ENCODE measurements around the gene ITLN2. TPM values are rescaled to one million over a fixed set of nuclear protein-coding genes. Genes with fewer than 3 reads are reported as not detected.
"Not testable (repeated sequence)": the region's sequence is repeated elsewhere in the genome, so short reads cannot be mapped to it uniquely, and the experiment has no call there.

The ITLN2 gene
- total RNA-seq, 4 donors from 2014 or later: not detected

DNA sequence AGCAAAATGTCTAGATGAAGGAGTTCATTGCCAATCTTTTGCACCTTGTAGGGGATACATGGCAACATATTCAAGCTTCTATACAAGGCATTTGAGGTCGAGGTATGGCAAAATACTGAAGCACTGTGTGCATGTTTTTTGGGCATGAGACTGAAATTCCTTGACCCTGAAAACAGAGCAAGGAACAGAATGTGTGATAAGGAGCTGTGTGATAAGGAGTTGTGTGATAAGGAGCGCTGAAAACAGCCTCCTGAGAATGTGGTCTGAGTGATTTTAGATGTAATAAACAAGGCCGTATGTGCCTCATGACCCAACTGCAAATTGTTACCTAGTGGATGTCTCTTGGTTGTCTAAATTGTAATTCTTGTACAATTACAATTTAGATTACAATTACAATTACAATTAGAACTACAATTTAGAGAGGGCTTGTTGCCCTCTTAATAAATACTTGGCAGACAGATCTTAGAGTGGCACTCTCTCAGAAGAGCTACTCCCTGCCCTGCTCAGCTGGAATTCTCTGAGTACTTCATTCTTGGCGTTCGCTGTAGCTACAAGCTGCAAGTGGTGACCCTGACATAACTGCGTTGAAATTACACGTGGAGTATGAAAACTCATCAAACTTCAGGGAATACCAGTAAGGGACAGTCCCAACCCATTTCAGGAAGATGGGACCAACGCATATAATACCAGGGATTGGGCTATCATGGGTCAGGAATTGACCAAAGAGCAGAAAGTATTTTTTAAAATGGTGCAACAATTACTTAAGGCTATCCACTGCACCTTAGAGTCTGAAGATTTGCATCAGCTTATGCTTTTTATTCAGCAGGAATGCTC is 49.6 kb downstream of the ITLN2 start:
- Histone ChIP-seq H3K36me3 (no peaks in the 10 kb centered on the region), H3K4me1 (no peaks in the 10 kb centered on the region), H3K27ac (no peak overlapping the region), H3K9me3 (no peaks in the 10 kb centered on the region), H3K4me3 (no peak overlapping the region), H3K27me3 (no peaks in the 10 kb centered on the region)
- WGBS, 2 donors: 67 to 78% methylated on average over 8 of the region's 8 CpGs
- no peak for DNase-seq
- TF ChIP-seq, protein P1, sequence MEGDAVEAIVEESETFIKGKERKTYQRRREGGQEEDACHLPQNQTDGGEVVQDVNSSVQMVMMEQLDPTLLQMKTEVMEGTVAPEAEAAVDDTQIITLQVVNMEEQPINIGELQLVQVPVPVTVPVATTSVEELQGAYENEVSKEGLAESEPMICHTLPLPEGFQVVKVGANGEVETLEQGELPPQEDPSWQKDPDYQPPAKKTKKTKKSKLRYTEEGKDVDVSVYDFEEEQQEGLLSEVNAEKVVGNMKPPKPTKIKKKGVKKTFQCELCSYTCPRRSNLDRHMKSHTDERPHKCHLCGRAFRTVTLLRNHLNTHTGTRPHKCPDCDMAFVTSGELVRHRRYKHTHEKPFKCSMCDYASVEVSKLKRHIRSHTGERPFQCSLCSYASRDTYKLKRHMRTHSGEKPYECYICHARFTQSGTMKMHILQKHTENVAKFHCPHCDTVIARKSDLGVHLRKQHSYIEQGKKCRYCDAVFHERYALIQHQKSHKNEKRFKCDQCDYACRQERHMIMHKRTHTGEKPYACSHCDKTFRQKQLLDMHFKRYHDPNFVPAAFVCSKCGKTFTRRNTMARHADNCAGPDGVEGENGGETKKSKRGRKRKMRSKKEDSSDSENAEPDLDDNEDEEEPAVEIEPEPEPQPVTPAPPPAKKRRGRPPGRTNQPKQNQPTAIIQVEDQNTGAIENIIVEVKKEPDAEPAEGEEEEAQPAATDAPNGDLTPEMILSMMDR (IDR thresholded peaks at IDR 0.05): no peak
- no peak for TF ChIP-seq POLR2A (IDR thresholded peaks at IDR 0.05)
- intact Hi-C loops (cut with DNase I): no loop called here

DNA sequence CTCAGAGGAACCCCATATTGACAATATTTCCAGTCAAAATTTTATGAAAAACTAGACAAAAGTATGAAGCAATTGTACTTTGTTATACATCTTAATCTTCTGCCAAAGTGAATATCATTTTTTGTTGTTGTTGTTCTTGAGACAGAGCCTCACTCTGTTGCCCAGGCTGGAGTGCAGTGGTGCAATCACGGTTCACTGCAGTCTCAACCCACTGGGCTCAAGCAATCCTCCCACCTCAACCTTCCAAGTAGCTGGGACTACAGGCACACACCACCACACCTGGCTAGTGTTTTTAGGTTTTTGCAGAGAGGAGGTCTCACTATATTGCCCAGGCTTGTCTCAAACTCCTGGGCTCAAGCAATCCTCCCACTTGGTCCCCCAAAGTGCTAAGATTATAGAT is 52.4 kb downstream of the ITLN2 start:
- DNase-seq; H3K4me1 ChIP-seq; H3K27me3 ChIP-seq; H3K4me3 ChIP-seq; H3K36me3 ChIP-seq; H3K9me3 ChIP-seq; H3K27ac ChIP-seq; intact Hi-C loops (cut with DNase I): not testable (repeated sequence)
- 60 to 87% methylated on average over 1 of the region's 1 CpG for WGBS, 2 donors

DNA sequence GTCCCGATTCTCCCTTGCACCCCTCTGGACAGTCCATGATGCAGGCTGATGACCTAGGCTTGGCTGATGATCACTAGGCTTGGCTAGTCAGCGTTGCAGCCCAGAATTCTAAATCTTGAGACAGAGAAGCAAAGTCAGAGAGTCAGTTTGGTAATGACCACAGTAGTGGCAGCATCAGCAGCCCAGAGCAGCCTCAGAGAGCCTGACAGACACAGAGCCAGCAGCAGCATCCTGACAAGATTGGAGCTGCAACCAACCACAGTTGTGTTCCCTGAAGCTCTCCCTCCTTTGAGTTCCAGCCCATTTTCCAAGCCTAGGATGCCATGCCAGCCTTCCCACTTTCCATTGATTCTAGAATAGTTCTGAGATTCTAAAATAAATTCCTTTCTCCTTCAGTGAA is 52.8 kb downstream of the ITLN2 start:
- no peak overlapping the region for H3K4me3 ChIP-seq
- H3K27ac ChIP-seq: no peak overlapping the region
- no peaks in the 10 kb centered on the region for H3K27me3 ChIP-seq
- no peaks in the 10 kb centered on the region for H3K4me1 ChIP-seq
- no peak for DNase-seq
- TF ChIP-seq, protein P1 (IDR thresholded peaks at IDR 0.05): no peak
- TF ChIP-seq POLR2A (IDR thresholded peaks at IDR 0.05): no peak
- WGBS, 2 donors: 71 to 100% methylated on average over 1 of the region's 2 CpGs
- intact Hi-C loops (cut with DNase I): no loop called here
- no peaks in the 10 kb centered on the region for H3K9me3 ChIP-seq
- no peaks in the 10 kb centered on the region for H3K36me3 ChIP-seq

DNA sequence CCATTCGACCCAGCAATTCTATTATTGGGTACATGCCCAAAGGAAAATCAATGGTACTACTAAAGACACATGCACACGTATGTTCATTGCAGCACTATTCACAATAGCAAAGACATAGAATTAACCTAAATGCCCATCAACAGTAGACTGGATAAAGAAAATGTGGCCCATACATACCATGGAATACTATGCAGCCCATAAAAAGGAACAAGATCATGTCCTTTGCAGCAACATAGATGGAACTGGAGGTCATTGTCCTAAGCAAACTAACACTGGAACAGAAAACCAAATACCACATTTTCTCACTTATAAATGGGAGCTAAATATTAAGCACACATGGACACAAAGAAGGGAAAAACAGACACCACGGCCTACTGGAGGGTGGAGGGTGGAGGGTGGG is 53.9 kb downstream of the ITLN2 start:
- H3K4me3 ChIP-seq; H3K9me3 ChIP-seq; H3K36me3 ChIP-seq; H3K27ac ChIP-seq; DNase-seq; H3K4me1 ChIP-seq; intact Hi-C loops (cut with DNase I); H3K27me3 ChIP-seq: not testable (repeated sequence)
- WGBS, 2 donors: 48 to 70% methylated on average over 3 of the region's 3 CpGs

Other genes with a start within 250 kb of the ITLN2 start
- 10 to 100 TPM in 1 of 4 donors, 1 to 10 TPM in 3; 1.1 to 13.7 (median 5.3) TPM for gene CD48, start 243.0 kb downstream of the ITLN2 start, total RNA-seq
- 1 to 10 TPM; 1.8 to 3.2 (median 2.3) TPM for gene SLAMF7, start 215.6 kb downstream of the ITLN2 start, total RNA-seq
- 1 to 10 TPM in 1 of 4 donors, under 1 TPM in 3; 0.26 to 3.2 (median 0.60) TPM for gene LY9, start 158.6 kb downstream of the ITLN2 start, total RNA-seq
- gene CD244, start 91.9 kb downstream of the ITLN2 start, total RNA-seq: 1 to 10 TPM in 1 of 4 donors, under 1 TPM in 3; 0.18 to 1.7 (median 0.56) TPM
- gene ITLN1, start 69.6 kb downstream of the ITLN2 start, total RNA-seq: not detected
- gene F11R, start 66.3 kb upstream of the ITLN2 start, total RNA-seq: 100 to 1,000 TPM in 1 of 4 donors, 10 to 100 TPM in 3; 84.9 to 108 (median 94.2) TPM
- gene TSTD1, start 84.2 kb upstream of the ITLN2 start, total RNA-seq: 10 to 100 TPM; 69.3 to 99.0 (median 91.4) TPM
- 10 to 100 TPM; 35.9 to 55.7 (median 49.4) TPM for gene USF1, start 91.2 kb upstream of the ITLN2 start, total RNA-seq
- gene ARHGAP30, start 115.1 kb upstream of the ITLN2 start, total RNA-seq: 10 to 100 TPM in 2 of 4 donors, 1 to 10 TPM in 2; 2.9 to 13.5 (median 7.4) TPM
- gene NECTIN4, start 134.7 kb upstream of the ITLN2 start, total RNA-seq: 100 to 1,000 TPM in 2 of 4 donors, 10 to 100 TPM in 2; 52.7 to 161 (median 96.2) TPM
- 1 to 10 TPM in 3 of 4 donors, under 1 TPM in 1; 0.31 to 2.7 (median 1.7) TPM for gene KLHDC9, start 143.6 kb upstream of the ITLN2 start, total RNA-seq
- 10 to 100 TPM; 27.0 to 59.2 (median 45.3) TPM for gene PFDN2, start 163.2 kb upstream of the ITLN2 start, total RNA-seq
- 10 to 100 TPM; 16.9 to 28.6 (median 22.1) TPM for gene NIT1, start 163.3 kb upstream of the ITLN2 start, total RNA-seq
- gene DEDD, start 177.9 kb upstream of the ITLN2 start, total RNA-seq: 10 to 100 TPM; 16.6 to 32.8 (median 27.2) TPM
- 10 to 100 TPM; 68.3 to 79.9 (median 76.7) TPM for gene UFC1, start 199.2 kb upstream of the ITLN2 start, total RNA-seq
- gene USP21, start 204.7 kb upstream of the ITLN2 start, total RNA-seq: 10 to 100 TPM; 12.1 to 20.4 (median 17.0) TPM
- 10 to 100 TPM in 2 of 4 donors, 1 to 10 TPM in 2; 5.8 to 28.8 (median 11.7) TPM for gene PPOX, start 211.6 kb upstream of the ITLN2 start, total RNA-seq
- gene B4GALT3, start 222.7 kb upstream of the ITLN2 start, total RNA-seq: 10 to 100 TPM; 16.1 to 29.9 (median 18.1) TPM
- gene ADAMTS4, start 244.2 kb upstream of the ITLN2 start, total RNA-seq: 1 to 10 TPM; 1.3 to 2.6 (median 1.8) TPM
- gene NDUFS2, start 247.6 kb upstream of the ITLN2 start, total RNA-seq: 100 to 1,000 TPM in 2 of 4 donors, 10 to 100 TPM in 2; 77.7 to 140 (median 93.7) TPM

All from esophagus squamous epithelium (tissue), 5 donors.